Hindlimb muscle (tissue), 1 donor: Measurements from ENCODE around the gene TPRN. TPM values are rescaled to one million over a fixed set of nuclear protein-coding genes. Genes with fewer than 3 reads are reported as not detected.
A peak's percentile ranks its signal among the peaks of the same experiment; 100 is the strongest.

Source experiments
- DNase-seq: peaks from one replicate; pipeline ENCODE4 v3.0.0-alpha.2; 2013
- polyA plus RNA-seq: library from polyadenylated mRNA; unstranded; fragments of 120-200 nt; gene quantifications from one replicate; pipeline ENCODE4 v1.2.1, GENCODE V29; 2013; ENCODE audit not compliant: insufficient read length

The TPRN gene
- polyA plus RNA-seq, 1 donor: 14.0 TPM

GRCh38 chr9:137188490-137189296, 11.8 kb downstream of the TPRN start, which contains the start of the genes ANAPC2 and SSNA1:
ANAPC2 (minus strand) TSS chr9:137188560; CDS start chr9:137188532, 28 bp downstream.
SSNA1 (plus strand) TSS chr9:137188676; CDS start chr9:137188727, 51 bp downstream.
- peak; percentile 99 for DNase-seq

GRCh38 chr9:137188086-137188489, 12.5 kb downstream of the TPRN start:
- no peak for DNase-seq

DNA sequence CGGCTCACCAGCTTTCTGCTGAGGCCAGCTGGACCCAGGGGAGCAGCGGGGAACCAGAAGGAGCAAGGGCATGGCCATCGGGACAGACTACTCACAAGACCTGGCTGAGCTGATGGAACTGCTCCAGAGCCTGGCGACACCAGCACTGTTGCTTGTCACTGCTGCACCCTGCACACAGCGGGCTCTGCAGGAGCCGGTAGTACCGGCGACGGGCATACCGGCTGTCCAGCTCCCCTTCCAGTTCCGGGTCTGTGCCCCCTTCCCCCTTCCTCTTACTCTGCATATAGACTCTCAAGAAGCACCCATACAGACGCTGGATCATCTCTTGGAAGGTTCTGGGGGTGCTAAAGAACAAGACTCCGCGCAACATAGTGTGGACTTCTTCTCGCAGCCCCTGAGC, 13.2 kb downstream of the TPRN start:
- DNase-seq: no peak

DNA sequence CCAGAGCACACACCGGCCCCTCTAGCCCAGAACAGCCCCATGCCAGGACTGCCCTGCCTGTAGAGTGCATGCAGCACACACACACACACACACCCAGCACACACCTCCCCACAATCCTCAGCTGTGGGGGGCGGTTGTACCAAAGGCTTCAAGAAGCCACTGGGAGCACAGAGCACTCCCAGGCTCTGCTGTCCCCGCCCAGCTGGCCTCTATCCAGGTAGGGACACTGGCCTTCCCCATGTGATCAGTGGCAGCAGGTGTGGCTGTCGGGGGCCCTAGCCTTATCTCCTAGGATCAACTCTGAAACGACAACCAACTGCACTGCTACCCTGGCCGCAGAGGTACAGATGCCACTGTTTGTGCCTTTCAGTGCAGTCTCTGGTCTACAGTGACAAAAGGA, 14.2 kb downstream of the TPRN start:
- DNase-seq: no peak

DNA sequence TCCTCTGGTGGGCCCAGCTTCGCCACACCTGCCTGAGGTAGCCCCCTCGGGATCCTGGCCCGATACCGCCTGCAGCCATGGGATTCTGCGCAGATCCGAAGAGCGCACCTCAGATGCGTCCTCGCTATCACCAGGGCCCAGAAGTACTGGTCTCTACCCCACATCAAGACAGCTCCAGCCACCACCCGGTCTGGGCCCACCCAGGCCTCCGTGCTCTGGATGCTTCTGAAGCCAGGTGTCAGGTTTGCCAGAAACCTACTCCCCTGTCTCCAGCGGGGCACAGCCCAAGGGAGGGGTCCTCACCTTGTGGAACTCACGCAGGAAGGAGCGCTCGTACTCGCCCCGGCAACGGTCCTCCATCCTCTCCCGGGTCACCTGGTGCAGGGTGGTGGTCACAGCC, 14.6 kb downstream of the TPRN start:
- no peak for DNase-seq

DNA sequence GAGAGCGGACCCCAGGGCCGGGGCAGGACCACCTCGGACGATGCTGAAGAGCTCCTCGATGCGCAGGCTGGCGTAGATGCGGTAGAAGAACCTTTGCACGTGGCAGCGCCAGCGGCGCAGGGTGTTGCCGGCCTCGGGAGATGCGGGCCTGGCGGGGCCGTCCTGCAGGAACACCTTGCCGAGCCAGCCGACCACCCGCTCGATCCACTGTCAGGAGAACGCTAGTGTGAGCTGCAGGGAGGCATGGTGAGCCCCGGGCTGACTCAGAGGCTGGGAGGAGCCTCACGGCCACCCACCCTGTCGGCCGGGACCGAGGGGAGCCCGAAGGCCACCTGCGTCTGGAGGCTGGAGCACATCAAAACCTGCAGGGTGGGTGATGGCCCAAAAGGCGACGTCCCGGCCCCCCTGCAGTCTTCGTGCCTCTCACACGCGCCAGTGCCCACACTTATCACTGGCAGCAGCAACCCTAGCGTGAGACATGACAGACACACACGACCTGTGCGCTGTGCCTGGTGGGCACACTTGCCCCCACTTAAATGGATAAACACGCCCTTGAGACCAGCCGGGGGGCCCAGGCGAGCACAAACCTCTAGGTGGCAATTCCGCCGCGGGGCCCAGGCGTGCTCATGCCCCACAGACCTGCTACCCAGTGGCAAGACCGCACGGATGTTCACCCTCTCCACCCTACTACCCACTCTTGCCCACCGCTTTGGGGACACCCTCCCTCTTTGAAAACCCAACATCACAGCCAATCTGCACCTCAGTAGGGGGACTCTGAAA, 15.5 kb downstream of the TPRN start:
- no peak for DNase-seq

GRCh38 chr9:137183980-137184595, 16.5 kb downstream of the TPRN start:
- no peak for DNase-seq

GRCh38 chr9:137182836-137183235, 17.7 kb downstream of the TPRN start:
- DNase-seq: no peak

- DNase-seq: no peak
These were observed 18.9 kb downstream of the TPRN start for GRCh38 chr9:137181680-137182079.

DNA sequence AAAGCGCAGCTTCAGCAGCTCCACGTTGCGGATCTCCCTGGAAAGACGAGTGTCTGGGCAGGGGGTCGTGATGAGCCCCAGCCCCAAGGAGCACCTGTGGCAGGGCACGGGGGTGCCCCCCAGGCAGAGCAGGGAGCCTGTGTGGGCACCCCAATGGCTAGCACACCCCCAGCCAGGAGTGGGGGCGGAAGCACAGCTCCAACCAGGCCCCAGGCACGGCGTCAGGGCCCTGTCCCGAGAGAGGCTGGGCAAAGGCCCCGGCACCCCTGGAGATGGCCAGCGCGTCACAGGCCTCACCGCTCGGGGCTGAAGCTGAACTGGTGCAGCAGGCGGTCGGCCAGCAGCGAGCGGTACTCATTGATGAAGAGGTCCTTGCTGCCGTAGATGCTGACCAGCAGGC, 20.1 kb downstream of the TPRN start:
- DNase-seq: no peak

DNA sequence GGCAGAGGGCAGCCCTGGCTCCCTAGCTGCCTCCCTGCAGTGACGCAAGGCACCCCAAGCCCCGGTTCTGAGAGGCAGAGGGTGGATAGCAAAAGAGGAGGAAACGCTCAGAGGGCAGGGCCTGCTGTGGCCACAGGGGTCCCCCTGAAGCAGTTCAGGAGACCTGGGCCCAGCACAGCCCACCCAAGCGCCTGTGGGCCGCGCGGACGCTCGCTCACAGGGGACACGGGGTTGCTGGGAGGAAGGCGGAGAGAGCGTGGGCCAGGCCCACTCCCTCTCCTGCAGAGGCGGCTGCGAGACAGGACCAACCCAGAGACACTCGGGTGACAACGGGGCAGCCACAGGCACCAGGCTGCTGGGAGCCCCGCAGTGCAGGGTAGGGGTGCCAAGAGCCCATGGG, 20.8 kb downstream of the TPRN start:
- no peak for DNase-seq

GRCh38 chr9:137178939-137179630, 21.5 kb downstream of the TPRN start:
- no peak for DNase-seq

DNA sequence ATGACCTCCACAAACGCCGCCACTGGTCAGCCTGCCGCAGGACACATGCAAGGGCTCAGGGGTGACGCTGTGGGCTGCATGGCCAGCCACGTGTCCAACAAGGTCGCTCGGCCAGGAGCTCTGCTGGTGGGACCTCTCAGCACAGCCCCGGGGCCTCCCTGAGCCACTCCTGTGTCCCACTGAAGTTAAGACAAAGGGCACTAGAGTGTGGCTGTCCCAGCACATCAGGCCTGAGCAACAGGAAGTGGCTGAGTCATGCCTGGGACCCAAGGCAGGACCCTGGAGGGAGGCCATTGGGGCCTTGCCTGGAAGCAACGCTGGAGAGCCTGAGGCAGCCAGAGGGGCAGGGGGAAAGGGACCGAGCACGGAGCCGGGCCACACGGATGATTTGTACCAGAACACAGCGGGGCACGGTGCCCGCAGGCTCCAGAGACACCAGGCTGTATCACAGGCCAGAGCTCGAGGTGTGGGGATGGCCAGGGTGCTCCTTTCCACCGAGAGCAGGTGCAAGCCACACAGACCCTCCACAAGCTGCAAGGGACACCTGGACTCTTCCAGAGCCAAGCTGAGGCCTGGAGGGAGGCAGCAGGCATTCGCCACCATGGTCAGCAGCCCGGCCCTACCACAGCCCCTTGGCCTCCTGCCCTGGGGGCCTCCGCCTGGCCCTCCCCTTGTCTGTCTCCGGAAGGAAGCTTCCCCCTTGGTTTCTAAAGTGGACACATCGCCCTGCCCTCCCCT, 22.2 kb downstream of the TPRN start:
- DNase-seq: no peak

DNA sequence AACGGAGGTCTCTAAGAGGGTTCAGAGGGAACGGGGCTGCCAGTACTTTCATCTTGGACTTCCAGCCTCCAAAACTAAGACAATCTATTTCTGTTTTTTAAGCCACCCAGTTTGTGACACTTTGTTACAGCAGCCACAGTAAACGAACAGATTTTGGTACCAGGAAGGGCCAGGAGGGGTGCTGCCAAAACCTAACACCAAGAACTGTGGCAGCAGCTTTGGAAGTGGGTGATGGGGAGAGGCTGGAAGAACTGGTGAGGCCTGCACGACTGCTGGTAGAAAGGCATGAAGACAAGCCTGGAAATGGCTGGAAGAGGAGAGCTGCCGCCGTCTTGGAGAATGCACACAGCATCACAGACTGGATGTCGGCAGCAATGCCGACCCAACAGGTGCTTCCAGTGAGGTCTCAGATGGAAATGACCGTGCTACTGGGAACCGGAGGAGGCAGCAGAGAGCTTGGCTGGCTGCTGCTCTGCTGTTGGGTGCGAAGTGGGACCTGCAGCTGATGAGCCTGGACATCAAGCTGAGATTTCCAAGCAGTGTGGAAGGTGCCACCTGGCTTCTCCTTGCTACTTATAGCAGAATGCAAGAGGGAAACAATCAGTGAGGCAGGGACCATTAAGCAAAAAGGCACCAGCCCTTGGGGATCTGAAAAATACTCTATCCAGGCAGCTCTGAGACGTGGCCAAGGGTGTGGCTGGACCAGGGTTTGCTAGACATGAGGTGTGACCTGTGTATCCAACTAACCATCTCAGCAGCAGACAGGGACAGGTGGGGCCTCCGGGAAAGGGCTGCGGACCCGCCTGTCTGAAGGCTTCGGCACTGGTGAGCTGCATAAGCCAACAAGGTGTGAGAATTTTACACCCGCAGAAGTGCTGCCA, 24.0 kb downstream of the TPRN start:
- DNase-seq: no peak

DNA sequence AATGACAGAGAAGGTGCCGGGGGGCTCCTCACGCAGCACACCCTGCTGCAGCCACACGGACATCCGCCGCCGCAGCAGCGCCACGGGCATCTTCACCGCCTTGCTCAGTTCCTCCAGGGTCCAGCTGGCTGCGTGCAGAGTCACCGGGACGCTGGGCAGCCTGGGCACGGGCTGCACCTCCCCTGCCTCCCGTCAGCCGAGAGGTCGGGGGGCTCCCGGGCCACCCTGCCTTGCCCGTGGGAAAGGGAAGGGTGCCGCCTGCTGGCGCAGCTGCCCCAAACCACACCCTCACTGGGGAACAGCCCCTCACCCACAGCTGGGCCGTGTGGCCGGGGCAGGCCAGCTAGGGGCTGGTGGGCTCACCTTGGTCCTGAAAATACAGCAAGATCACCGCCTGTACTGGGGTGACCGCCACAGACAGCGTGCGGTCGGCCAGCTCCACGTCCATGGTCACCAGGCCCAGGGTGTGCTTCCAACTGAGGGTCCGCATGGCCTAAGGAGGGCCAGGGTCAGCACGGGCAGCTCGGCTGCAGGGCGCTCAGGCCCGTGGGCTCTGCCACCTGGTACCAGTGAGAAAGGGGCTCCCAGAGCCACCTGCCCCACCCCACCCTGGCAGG, 25.1 kb downstream of the TPRN start:
- DNase-seq: no peak

DNA sequence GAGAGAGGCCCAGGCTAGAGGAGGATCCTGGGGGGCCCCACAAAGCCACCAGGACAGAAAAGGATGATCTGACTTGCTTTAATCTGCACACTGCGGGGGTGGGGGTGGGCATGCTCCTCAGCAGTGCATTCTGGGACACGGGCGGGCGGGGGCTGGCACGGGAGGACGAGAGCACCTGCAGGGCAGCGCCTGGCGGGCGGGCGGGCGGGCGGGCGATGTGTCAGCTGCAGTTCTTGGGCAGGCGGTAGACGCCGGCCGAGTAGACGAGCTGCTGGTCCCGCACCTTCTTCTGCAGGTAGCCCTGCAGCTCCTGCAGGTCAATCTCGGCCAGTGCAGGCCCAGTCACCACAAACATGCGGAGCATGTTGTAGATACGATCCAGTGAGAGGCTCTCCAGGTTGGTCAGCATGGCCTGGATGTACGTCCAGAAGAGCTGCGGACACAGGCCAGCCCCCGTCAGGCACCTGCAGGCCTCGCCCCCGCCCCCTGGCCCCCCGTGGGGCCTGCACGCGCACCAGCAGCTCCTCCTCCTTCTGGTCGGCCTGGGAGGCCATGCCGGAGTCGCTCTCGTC, 25.7 kb downstream of the TPRN start:
- DNase-seq: no peak

GRCh38 chr9:137173796-137174664, 26.5 kb downstream of the TPRN start:
- DNase-seq: no peak

- no peak for DNase-seq
These were observed 27.4 kb downstream of the TPRN start for GRCh38 chr9:137172901-137173795.
